Measurements from ENCODE around the gene IL21. TPM values are rescaled to one million over a fixed set of nuclear protein-coding genes. Genes with fewer than 3 reads are reported as not detected.

The IL21 gene
- total and polyA plus RNA-seq, 2 donors (not counting 1 experiment from before 2014, with no cell fraction given), result not detected

- Histone ChIP-seq H3K79me2 (ENCODE audit: control insufficient read depth, insufficient read depth, low read length) (no peaks in the 10 kb centered on the region), H4K20me1 (ENCODE audit: control insufficient read depth, insufficient read depth, low read length, poor library complexity, severe bottlenecking) (no peaks in the 10 kb centered on the region), H3K27me3 (replicated peaks in 1 of 4; ENCODE audit: control extremely low read depth in 1 of 4, control insufficient read depth in 3 of 4, insufficient read depth in 4 of 4, low read length in 3 of 4) (no peaks in the 10 kb centered on the region), H3K9ac (ENCODE audit: low read length) (no peak overlapping the region), H3K4me3 (ENCODE audit: control extremely low read depth in 1 of 5, extremely low read depth in 1 of 5, insufficient read depth in 1 of 5, low read depth in 2 of 5, low read length in 4 of 5) (no peak overlapping the region), H3K4me1 (ENCODE audit: control insufficient read depth in 2 of 2, insufficient read depth in 2 of 2, low read length in 2 of 2) (no peaks in the 10 kb centered on the region), H3K36me3 (replicated peaks in 1 of 2; ENCODE audit: control extremely low read depth in 1 of 2, control insufficient read depth in 1 of 2, extremely low read depth in 1 of 2, insufficient read depth in 2 of 2, low read length in 1 of 2) (no peaks in the 10 kb centered on the region), H3K27ac (ENCODE audit: low read length in 2 of 2) (no peak overlapping the region), H3K4me2 (replicated peaks; ENCODE audit: low read depth, low read length, poor library complexity, severe bottlenecking) (no peak overlapping the region), H3K9me3 (ENCODE audit: control extremely low read depth in 1 of 3, control insufficient read depth in 2 of 3, insufficient read depth in 1 of 3, low read length in 2 of 3) (no peaks in the 10 kb centered on the region), H2AFZ (ENCODE audit: insufficient read depth, low read depth, low read length, poor library complexity, severe bottlenecking) (no peak overlapping the region)
- 96% methylated on average over 6 of the region's 7 CpGs for WGBS (ENCODE audit: insufficient coverage)
- Mint-ChIP-seq H3K9me3 (ENCODE audit: insufficient read depth) (no peaks in the 10 kb centered on the region), H3K4me1 (no peaks in the 10 kb centered on the region), H3K4me3 (no peak overlapping the region), H3K27ac (no peak overlapping the region), H3K27me3 (no peaks in the 10 kb centered on the region)
- ChIA-PET POLR2A (no interaction called here), CTCF (interaction anchor here (0.6 kb wide), 1 partner anchor 268 kb away, joined by 3 read pairs; no protein-coding TSS in a partner anchor)
- ATAC-seq (ENCODE audit: low read depth), result no peak
- TF ChIP-seq EZH2 (IDR thresholded peaks at IDR 0.05; ENCODE audit: borderline replicate concordance, insufficient read depth, low read depth, low read length, poor library complexity, severe bottlenecking), result no peak
- TF ChIP-seq CTCF (IDR thresholded peaks at IDR 0.05), result no peak
- no peak for DNase-seq
- intact Hi-C loops (cut with micrococcal nuclease), result no loop called here
These were observed 3.0 kb downstream of the IL21 start for GRCh38 chr4:122617597-122618593.
